ENCODE results near the gene TFEB. TPM values are rescaled to one million over a fixed set of nuclear protein-coding genes. Genes with fewer than 3 reads are reported as not detected.

Gene TFEB
- total RNA-seq, 3 donors from 2014 or later (not counting 1 experiment from before 2014, with no cell fraction given) = 56.0 to 66.7 (median 66.2) TPM

- Histone ChIP-seq H3K4me1 (ENCODE audit: control insufficient read depth, insufficient read depth, low read length) (no peaks in the 10 kb centered on the region), H3K9me3 (ENCODE audit: control insufficient read depth, insufficient read depth, low read length) (no peaks in the 10 kb centered on the region), H3K4me3 (ENCODE audit: low read length) (no peak overlapping the region), H3K27ac (ENCODE audit: low read length) (no peak overlapping the region), H3K36me3 (ENCODE audit: control insufficient read depth, insufficient read depth, low read length) (no peaks in the 10 kb centered on the region), H3K27me3 (ENCODE audit: control insufficient read depth, insufficient read depth, low read length) (no peaks in the 10 kb centered on the region)
- no peak overlapping the region for H3K27ac Mint-ChIP-seq
- H3K9me3 Mint-ChIP-seq = no peaks in the 10 kb centered on the region
- H3K4me1 Mint-ChIP-seq = no peaks in the 10 kb centered on the region
- WGBS (ENCODE audit: insufficient coverage) = 94% methylated on average over 6 of the region's 6 CpGs
- intact Hi-C loops (cut with micrococcal nuclease) = no loop called here
- peaks cover 0 to 4% of the 10 kb centered on the region in 2 donors for H3K27me3 Mint-ChIP-seq (ENCODE audit: low read depth in 2 of 2)
- DNase-seq (no peak), ATAC-seq (no peak)
- no peaks in the 10 kb centered on the region for H3K36me3 Mint-ChIP-seq
- TF ChIP-seq CTCF (IDR thresholded peaks at IDR 0.05) = no peak
- no peak overlapping the region for H3K4me3 Mint-ChIP-seq
Measured at GRCh38 chr6:41757271-41757670, 21.9 kb upstream of the TFEB start.

DNA sequence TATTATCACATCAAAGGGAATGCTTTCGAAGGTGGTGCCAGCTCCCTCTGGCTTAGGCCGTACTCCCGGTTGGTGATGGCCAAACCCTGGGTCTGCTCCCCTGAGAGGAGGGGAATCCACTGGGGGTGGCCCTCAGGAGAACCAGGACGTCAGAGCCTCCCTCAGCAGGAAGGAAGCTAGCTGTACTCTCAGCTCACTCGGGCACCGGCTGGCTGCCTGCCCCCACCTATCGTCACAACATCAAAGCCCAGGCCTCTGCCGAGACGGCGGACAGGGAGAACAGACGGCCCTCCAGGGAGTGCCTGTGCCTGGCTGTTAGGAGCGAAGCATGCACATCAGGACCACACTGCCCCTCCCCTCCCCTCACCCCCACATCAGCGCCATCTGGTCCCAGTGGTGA is 20.9 kb upstream of the TFEB start:
- ATAC-seq (no peak), DNase-seq (no peak)
- intact Hi-C loops (cut with micrococcal nuclease) = no loop called here
- Histone ChIP-seq H3K4me1 (ENCODE audit: control insufficient read depth, insufficient read depth, low read length) (no peaks in the 10 kb centered on the region), H3K27me3 (ENCODE audit: control insufficient read depth, insufficient read depth, low read length) (no peaks in the 10 kb centered on the region), H3K27ac (ENCODE audit: low read length) (no peak overlapping the region), H3K9me3 (ENCODE audit: control insufficient read depth, insufficient read depth, low read length) (no peaks in the 10 kb centered on the region), H3K4me3 (ENCODE audit: low read length) (no peak overlapping the region), H3K36me3 (ENCODE audit: control insufficient read depth, insufficient read depth, low read length) (no peaks in the 10 kb centered on the region)
- WGBS (ENCODE audit: insufficient coverage) = 43% methylated on average over 13 of the region's 13 CpGs
- peaks cover 0 to 4% of the 10 kb centered on the region in 2 donors for H3K27me3 Mint-ChIP-seq (ENCODE audit: low read depth in 2 of 2)
- no peak for TF ChIP-seq CTCF (IDR thresholded peaks at IDR 0.05)
- H3K4me1 Mint-ChIP-seq = no peaks in the 10 kb centered on the region
- no peak overlapping the region for H3K4me3 Mint-ChIP-seq
- H3K36me3 Mint-ChIP-seq = no peaks in the 10 kb centered on the region
- no peaks in the 10 kb centered on the region for H3K9me3 Mint-ChIP-seq
- H3K27ac Mint-ChIP-seq = no peak overlapping the region

- H3K27me3 ChIP-seq (ENCODE audit: control insufficient read depth, insufficient read depth, low read length) = no peaks in the 10 kb centered on the region
- H3K4me1 ChIP-seq (ENCODE audit: control insufficient read depth, insufficient read depth, low read length) = no peaks in the 10 kb centered on the region
- DNase-seq = no peak
- intact Hi-C loops (cut with micrococcal nuclease) = no loop called here
- no peak overlapping the region for H3K27ac ChIP-seq (ENCODE audit: low read length)
- H3K4me1 Mint-ChIP-seq = no peaks in the 10 kb centered on the region
- TF ChIP-seq CTCF (IDR thresholded peaks at IDR 0.05) = no peak
- ATAC-seq = no peak
- H3K9me3 ChIP-seq (ENCODE audit: control insufficient read depth, insufficient read depth, low read length) = no peaks in the 10 kb centered on the region
- no peak overlapping the region for H3K4me3 Mint-ChIP-seq
- no peaks in the 10 kb centered on the region for H3K9me3 Mint-ChIP-seq
- WGBS (ENCODE audit: insufficient coverage) = 83% methylated on average over 4 of the region's 4 CpGs
- no peak overlapping the region for H3K4me3 ChIP-seq (ENCODE audit: low read length)
- no peaks in the 10 kb centered on the region for H3K36me3 ChIP-seq (ENCODE audit: control insufficient read depth, insufficient read depth, low read length)
- H3K36me3 Mint-ChIP-seq = no peaks in the 10 kb centered on the region
- H3K27ac Mint-ChIP-seq = no peak overlapping the region
- peaks cover 0 to 4% of the 10 kb centered on the region in 2 donors for H3K27me3 Mint-ChIP-seq (ENCODE audit: low read depth in 2 of 2)
Measured at GRCh38 chr6:41755895-41756294, 20.5 kb upstream of the TFEB start.

DNA sequence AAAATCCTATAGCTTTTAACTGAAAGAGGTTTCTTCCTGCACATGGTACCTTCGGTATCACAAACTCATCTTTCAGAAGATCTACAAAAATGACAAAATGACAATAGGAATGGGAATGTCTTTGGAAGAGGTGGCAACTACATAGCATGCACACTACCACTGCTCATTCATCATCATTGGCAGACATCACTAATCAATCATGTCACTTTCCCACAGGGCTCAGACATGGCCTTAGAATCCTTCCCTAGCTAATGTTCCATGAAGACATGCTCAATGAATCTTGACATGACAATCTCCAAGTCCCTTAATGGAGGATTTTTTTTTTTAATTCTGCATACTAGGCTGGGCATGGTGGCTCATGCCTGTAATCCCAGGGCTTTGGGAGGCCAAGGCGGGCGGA is 15.0 kb upstream of the TFEB start:
- no peaks in the 10 kb centered on the region for H3K4me1 Mint-ChIP-seq
- no peak overlapping the region for H3K27ac Mint-ChIP-seq
- H3K27ac ChIP-seq (ENCODE audit: low read length) = no peak overlapping the region
- no peaks in the 10 kb centered on the region for H3K4me1 ChIP-seq (ENCODE audit: control insufficient read depth, insufficient read depth, low read length)
- no peak overlapping the region for H3K4me3 Mint-ChIP-seq
- DNase-seq (no peak), ATAC-seq (no peak)
- H3K36me3 ChIP-seq (ENCODE audit: control insufficient read depth, insufficient read depth, low read length) = no peaks in the 10 kb centered on the region
- H3K9me3 ChIP-seq (ENCODE audit: control insufficient read depth, insufficient read depth, low read length) = no peaks in the 10 kb centered on the region
- H3K27me3 Mint-ChIP-seq (ENCODE audit: low read depth in 2 of 2) = no peaks in the 10 kb centered on the region
- no peaks in the 10 kb centered on the region for H3K9me3 Mint-ChIP-seq
- intact Hi-C loops (cut with micrococcal nuclease) = no loop called here
- H3K36me3 Mint-ChIP-seq = no peaks in the 10 kb centered on the region
- no peak overlapping the region for H3K4me3 ChIP-seq (ENCODE audit: low read length)
- 94% methylated on average over 2 of the region's 3 CpGs for WGBS (ENCODE audit: insufficient coverage)
- TF ChIP-seq CTCF (IDR thresholded peaks at IDR 0.05) = no peak
- H3K27me3 ChIP-seq (ENCODE audit: control insufficient read depth, insufficient read depth, low read length) = no peaks in the 10 kb centered on the region

All from natural killer cell (primary cell).